ENCODE results near the gene NRN1L.
A peak's percentile ranks its signal among the peaks of the same experiment; 100 is the strongest.

DNA sequence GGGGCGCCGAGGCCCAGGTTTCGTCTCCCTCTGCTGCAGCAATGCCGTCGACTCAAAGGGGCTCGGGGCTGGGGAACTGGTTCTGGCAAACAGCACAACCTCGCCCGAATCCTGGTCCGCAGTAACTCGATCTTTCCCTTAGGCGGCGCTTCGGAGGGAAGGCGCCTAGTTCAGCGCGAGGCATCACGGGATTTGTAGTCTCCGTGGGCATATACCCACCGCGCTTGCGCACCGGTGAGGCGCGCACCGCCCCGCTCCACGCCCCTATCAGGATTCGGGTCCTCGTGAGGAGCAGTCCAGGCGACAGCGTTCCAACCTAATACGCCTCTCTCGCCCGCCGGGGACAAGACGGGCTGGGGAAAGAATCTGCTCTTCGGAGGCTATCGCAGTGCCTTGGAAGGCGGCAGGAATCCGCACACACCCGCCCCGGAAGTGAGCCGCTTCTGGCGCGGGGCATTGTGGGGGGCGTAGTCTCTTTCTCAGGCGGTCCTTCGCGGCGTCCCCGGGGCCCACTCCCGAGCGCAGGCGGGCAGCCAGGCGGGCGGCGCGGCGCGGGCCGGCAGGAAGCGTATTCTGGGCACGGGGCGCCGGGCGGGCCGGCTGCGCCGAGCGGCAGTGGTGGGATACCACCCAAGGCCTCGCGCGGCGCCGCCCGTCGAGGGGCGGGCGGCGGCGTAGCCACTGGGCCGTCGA lies 42.7 kb upstream of the NRN1L start, which contains the start of gene THAP11:
- TF ChIP-seq POLR2AphosphoS5 (IDR thresholded peaks at IDR 0.05) (peak; percentile 29 to 74 (median 62)), CTCF (IDR thresholded peaks at IDR 0.05) (peak; percentile 79 to 93 (median 88)), POLR2A (IDR thresholded peaks at IDR 0.05) (no peak), EP300 (IDR thresholded peaks at IDR 0.05) (no peak)
